Lower leg skin (tissue), 3 donors: ENCODE measurements around the gene FAM8A1.

Experiments used
- POLR2A ChIP-seq, 2 donors: fragments of 450-650 bp; IDR thresholded peaks; one replicate each; pipeline ENCODE4 v1.6.1; 2016 to 2017; ENCODE audit warnings: antibody characterized with exemption in 2 of 2, mild to moderate bottlenecking in 1 of 2, moderate library complexity in 1 of 2
- TF ChIP-seq, protein P1 (sequence below), 3 donors: fragments of 450-650 bp; IDR thresholded peaks; one replicate each; pipeline ENCODE4 v1.5.1; 2016; ENCODE audit warnings: antibody characterized with exemption in 3 of 3, mild to moderate bottlenecking in 3 of 3, moderate library complexity in 2 of 3

DNA sequence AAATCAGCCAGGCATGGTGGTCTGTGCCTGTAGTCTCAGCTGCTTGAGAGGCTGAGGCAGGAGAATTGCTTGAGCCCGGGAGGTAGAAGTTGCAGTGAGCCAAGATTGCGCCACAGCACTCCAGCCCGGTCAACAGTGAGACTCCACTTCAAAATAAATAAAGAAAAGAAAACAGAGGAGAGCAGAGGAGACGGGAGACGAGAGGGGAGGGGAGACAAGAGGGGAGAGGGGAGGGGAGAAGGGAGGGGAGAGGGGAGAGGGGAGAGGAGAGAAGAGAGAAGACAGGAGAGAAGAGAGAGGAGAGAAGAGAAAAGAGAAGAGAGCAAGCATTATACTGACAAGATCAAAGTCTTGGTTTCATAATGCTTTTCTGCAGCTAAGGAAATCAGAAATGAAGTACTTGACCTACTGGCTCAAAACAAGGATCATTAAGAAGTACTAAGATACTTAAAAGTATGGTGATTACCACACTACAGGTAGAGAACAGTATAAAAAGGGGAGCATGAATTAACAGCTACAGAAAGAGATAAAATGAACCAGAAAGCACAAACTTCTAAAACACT lies 30.5 kb downstream of the FAM8A1 start:
- TF ChIP-seq POLR2A (IDR thresholded peaks at IDR 0.05): no peak
- TF ChIP-seq, protein P1, sequence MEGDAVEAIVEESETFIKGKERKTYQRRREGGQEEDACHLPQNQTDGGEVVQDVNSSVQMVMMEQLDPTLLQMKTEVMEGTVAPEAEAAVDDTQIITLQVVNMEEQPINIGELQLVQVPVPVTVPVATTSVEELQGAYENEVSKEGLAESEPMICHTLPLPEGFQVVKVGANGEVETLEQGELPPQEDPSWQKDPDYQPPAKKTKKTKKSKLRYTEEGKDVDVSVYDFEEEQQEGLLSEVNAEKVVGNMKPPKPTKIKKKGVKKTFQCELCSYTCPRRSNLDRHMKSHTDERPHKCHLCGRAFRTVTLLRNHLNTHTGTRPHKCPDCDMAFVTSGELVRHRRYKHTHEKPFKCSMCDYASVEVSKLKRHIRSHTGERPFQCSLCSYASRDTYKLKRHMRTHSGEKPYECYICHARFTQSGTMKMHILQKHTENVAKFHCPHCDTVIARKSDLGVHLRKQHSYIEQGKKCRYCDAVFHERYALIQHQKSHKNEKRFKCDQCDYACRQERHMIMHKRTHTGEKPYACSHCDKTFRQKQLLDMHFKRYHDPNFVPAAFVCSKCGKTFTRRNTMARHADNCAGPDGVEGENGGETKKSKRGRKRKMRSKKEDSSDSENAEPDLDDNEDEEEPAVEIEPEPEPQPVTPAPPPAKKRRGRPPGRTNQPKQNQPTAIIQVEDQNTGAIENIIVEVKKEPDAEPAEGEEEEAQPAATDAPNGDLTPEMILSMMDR (IDR thresholded peaks at IDR 0.05): no peak
